Activated CD4-positive, CD25-positive, alpha-beta regulatory T cell treated with anti-CD3 and anti-CD28 coated beads, Interleukin-2, amount 50 U/mL, for 72 hours (primary cell): ENCODE measurements around the gene TMEM74B.

ENCODE experiments used
- DNase-seq: peaks from one replicate; pipeline ENCODE4 v3.0.0; 2021

Gene TMEM74B

DNA sequence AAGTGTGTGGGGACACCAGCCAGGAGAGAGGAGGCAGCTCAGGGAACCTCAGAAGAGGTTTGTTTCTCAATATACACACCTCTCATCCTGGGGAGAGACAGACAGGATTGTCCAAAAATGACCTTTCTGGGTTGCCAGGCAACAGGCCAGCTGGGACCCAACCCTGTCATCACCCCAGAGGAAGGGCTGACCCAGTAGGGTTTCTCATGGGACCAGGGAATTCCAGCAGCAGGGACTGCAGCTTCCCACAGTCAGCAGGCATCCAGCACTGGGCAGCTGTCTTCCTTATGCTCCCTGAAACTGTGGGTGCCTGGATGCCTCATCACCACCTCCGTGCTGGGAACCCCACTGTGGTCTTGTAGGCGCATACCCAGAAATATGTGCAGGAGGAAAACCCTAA, 19.8 kb upstream of the TMEM74B start:
- DNase-seq = no peak

DNA sequence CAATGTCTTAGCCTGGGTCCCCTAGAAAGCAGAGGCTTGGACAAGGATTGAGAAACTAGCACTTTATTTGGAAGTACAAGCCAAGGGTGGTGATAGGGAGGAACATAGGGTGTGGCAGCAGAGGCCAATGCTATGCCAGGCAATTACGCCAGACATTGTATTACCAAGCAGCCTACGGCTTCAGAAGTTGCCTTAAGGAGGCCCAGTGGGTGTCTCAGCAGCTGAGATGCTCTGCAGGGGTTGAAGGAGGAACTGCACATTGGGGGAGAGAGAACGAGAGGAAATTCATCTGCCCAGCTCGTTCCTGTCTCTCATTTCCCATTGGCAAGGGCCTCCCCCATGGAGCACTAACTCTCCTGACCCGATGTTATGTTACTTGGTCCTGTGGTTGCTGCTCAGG, 19.3 kb upstream of the TMEM74B start:
- no peak for DNase-seq

GRCh38 chr20:1203630-1204029, 18.8 kb upstream of the TMEM74B start:
- no peak for DNase-seq

DNA sequence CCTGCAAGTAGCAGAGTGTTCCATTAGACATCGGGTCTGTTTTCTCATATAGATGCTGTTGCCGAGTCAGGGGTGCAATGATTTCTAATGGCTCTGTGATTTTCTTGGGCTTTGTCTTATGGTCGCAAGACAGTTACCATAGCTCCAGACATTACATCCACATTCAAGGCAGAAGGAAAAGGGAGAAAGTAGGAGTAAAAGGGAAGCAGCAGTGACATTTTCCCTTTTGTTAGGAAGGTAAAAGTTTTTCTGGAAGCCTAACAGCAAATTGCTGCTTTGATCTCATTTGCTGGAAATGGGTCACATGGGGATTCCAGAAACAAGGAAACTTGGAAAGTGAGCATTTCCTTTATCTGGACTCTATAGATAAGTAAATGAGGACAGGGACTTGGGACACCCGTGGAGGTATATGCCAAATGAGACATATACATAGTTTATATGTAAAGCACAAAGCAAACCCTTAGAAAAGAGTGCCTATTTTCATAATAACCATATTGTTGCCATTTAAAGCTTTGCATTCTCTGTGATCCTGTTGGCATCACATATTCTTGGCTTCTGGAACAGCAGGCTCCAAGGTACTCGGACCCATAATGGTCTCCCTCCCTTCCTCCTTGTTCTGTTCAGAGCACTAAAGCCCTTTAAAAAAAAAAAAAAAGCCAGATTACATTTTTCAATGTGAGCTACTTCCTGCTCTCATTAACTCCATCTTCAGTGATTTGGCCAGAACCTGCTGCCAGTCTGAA, 18.2 kb upstream of the TMEM74B start, which contains the start of gene C20orf202:
Gene C20orf202, plus strand, starts transcription at position 693 of the 743 bp plus-strand sequence. CDS start 132 bp downstream, outside the sequence.
- no peak for DNase-seq

- no peak for DNase-seq
Measured at GRCh38 chr20:1199964-1200363, 15.2 kb upstream of the TMEM74B start.

DNA sequence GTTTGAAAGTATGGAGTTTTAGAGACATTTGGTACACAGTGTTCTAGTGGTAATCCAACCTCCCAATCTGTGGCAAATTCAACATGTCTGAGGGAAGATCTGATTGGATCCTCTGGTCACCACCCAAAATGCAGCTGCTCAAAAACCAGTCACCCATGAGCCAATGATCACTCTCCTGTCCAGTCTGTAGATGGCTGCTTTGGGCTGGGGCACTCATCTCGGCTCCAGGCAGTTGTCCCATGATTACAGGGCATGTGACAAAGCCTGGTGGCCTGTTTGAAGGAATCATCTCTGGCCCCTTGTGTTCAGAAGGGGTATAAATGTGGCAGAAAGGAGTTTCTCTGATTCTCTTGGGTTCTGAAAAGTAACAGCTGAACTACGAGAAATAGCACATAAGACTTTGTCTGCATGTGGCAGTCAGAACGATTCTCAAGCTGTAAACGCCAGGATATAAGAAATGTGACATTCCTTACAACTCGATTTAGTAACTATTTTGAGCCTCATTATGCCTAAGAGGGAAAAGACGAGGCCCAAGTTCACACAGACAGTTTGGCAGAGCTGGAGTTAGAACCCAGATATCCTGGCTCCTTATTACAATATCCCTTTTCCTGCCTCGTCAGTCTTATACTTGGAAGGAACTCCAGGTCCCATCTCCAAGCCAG, 14.6 kb upstream of the TMEM74B start:
- no peak for DNase-seq

- no peak for DNase-seq
Measured at GRCh38 chr20:1198751-1199150, 14.0 kb upstream of the TMEM74B start.

DNA sequence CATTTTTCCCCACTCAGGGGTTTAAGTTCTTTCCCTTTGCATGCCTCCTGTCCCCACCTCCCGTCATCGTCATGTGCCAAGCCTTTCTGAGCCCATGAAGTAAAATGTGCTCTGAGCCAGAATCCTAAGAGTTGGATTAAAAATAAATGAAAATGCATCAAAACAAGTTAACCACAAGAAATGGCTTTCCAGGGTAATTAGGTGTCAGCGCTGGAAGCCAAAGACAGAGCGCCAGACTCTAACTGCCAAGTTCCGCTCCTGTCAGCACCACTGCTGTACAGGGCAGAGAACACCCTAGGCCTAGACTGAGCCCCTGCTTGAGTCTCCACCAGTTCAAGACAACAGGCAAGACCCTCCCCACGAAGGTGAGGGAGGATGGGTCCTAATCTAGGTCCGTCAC, 13.0 kb upstream of the TMEM74B start:
- no peak for DNase-seq

- DNase-seq = no peak
Measured at GRCh38 chr20:1196634-1197033, 11.9 kb upstream of the TMEM74B start.

- no peak for DNase-seq
Measured at GRCh38 chr20:1195226-1195625, 10.4 kb upstream of the TMEM74B start.

GRCh38 chr20:1191299-1191698, 6.5 kb upstream of the TMEM74B start:
- no peak for DNase-seq

GRCh38 chr20:1190847-1191246, 6.1 kb upstream of the TMEM74B start:
- no peak for DNase-seq

DNA sequence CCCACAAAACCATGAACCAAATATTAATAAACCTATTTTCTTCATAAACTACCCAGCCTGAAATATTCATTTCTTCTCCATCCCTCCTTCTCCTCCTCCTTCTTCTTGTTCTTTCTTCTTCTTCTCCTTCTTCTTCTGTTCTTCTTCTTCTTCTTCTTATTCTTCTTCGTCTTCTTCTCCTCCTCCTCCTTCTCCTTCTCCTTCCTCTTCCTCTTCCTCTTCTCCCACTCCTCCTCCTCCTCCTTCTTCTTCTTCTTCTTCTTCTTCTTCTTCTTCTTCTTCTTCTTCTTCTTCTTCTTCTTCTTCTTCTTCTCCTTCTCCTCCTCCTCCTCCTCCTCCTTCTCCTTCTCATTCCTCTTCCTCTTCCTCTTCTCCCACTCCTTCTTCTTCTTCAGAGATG, 5.0 kb upstream of the TMEM74B start:
- no peak for DNase-seq

DNA sequence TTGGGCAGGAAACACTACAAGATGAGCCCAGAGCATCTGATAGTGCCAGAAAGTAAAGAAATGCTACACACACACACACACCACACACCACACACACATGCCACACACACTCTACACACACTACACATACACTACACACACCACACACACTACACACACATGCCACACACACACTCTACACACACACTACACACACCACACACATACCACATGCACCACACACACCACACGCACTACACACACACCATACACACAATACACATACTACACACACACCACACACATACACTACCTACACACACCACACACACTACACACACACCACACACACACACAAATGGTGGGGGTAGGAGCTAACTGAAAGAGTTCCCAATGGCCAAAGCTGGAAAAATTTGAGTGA, 3.6 kb upstream of the TMEM74B start:
- no peak for DNase-seq

GRCh38 chr20:1187605-1188171, 2.9 kb upstream of the TMEM74B start:
- DNase-seq = no peak

- no peak for DNase-seq
Measured at GRCh38 chr20:1186367-1186991, 1.7 kb upstream of the TMEM74B start.

DNA sequence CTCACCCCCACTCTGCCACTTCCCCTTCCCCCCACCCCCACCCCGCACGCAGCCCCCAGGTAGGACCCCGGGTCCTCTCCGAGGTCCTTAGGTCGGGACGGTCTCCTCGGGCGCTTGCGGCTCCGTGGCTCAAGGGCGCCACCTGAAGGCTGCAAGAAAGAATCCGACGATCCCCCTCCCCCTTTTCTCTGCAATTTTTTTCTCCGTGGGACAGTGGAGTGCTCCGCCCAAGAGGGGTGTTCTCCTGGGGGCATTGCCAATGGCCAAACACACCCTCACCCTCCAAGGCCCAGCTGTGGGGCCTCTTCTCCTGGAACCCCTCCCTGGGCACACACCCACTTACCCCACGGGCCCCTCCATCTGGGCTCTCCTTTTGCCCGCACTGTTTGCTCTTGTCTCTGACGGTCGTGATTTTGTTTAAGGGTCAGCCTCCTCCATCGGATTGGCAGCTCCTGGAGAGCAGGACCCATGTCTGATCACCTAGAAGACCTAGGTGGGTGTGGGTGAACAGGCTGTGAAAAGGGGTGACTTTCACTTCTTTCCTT, 1.1 kb upstream of the TMEM74B start:
- DNase-seq = peak; percentile 51

DNA sequence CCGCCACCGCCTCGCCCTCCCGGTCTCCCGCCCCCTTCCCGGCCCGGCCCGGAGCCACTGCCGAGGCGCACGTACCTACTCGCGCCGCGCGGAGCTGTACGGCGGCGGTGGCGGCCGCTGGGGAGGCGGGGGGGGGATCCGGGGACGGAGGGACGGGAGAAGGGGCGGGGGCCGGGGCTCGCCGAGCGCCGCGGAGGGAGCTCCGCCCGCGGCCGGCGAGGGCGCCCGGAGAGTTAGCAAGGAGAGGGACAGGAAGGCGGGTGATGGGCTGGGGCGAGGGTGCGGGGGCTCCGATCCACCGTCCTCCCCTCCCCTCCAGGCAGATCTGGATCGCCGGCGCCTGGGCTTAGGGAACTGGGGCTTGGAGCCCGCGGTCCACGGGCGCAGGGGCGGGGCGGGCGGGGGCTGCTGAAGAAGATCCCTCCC, 548 bp upstream of the TMEM74B start:
- no peak for DNase-seq

DNA sequence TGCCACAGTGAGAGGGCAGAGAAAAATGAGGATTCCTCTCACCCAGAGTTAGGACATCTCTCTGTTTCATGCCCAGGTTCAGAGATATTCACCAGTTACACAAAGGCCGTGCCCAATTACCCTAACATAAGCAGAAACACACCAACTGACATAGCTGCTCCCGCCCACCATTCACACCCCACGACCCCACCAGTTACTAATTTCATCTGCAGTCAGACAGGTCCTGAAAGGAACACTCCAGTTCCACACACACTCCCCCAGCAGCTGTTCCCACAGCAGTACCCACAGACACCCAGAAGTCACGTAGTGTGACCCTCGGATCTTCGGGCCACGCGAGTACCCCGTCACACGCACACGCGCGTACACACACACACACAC, 532 bp downstream of the TMEM74B start:
- no peak for DNase-seq

DNA sequence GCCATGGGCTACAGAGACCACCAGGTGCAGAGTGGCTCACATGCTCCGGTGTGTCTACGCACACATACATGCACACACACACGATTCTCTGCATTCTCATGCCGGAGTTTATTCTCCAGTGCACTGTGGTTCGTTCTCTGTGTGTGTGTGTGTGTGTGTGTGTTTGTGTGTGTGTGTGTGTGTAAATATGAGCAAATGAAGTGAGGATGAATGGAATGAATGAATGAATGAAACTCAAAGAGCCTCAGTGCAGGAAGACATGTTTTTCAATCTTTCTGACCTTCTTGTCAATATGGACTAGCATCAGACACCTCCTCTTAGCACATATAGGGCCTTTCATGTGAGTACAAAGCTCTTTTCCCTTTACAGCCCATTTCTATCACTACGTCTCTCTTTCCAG, 1.6 kb downstream of the TMEM74B start:
- DNase-seq = no peak

DNA sequence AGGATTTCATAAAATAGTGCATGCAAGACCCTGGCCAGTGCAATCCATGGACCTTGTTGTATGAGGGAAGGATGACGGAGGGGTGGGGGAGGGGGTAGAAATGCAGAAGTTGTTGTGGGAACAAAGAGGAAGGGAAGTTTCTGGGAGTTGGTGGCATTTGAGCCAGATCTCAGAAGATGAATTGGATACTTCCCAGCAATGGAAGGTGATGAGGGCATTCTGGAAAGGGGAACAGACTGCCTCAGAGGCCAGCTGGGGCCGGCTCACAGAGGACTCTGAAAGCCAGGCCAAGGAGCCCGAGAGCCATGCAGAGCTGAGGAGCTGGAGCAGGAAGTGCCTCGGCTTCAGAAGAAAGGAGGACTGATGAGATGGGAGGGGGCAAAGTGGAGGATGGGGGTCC, 2.7 kb downstream of the TMEM74B start:
- no peak for DNase-seq

DNA sequence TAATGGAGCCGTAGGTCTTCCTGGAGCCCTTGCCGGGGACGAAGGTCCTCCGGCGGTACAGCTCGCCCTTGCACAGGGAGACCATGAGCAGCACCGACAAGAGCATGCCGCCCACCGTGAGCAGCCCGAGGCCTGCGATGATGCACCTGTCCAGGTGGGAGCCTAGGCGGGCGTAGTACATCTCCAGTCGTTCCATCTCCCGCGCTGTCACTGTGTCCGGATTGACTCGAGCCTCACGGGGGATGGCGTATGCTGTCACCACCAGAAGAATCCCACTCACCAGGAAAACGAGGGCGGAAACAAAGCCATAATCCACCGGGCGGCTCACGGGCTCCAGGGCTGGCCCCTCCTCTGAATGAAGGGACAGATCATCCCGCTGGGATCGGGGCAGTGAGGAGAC, 3.8 kb downstream of the TMEM74B start:
- DNase-seq = no peak

DNA sequence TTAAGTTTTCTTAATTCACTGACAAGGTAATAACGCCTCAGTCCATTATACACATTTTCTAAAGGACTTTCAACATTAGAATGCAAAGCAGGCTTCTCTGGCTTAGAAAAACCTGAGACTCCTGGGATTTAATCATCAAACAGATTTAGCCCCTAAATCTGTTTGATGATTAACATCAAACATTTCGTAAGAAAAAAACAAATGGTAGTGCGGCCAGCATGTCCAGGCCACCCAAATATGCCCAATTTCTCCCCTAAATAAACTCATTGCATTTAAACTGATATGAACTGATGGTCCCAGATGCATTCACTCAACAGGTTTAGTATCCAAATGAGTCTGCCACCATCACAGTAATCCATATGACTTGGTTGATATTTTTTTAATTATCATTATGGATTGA, 6.2 kb downstream of the TMEM74B start:
- no peak for DNase-seq

GRCh38 chr20:1178103-1178502, 6.7 kb downstream of the TMEM74B start:
- DNase-seq = no peak
